Measurements from ENCODE around the gene MPRIP. TPM values are rescaled to one million over a fixed set of nuclear protein-coding genes. Genes with fewer than 3 reads are reported as not detected.

The MPRIP gene
- polyA plus RNA-seq, 1 of the 3 experiments (the other 2 are of a cell fraction) = 64.4 TPM

DNA sequence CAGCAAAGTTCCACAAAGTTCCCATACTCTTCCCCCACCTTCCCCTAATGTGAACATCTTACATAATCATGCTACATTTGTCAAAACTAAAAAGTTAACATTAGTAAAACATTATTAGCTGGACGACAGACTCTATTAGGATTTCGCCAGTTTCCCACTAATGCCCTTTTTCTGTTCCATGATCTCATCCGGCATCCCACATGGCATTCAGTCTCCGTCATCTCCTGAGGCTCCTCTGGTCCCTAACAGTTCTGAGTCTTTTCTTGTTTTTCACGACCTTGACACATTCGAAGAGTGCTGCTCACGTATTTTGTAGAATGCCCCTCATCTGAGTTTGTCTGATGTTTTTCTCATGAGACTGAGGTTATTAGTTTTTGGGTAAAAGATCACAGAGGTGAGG lies 8.8 kb upstream of the MPRIP start (continued):
- TF ChIP-seq, protein P1, sequence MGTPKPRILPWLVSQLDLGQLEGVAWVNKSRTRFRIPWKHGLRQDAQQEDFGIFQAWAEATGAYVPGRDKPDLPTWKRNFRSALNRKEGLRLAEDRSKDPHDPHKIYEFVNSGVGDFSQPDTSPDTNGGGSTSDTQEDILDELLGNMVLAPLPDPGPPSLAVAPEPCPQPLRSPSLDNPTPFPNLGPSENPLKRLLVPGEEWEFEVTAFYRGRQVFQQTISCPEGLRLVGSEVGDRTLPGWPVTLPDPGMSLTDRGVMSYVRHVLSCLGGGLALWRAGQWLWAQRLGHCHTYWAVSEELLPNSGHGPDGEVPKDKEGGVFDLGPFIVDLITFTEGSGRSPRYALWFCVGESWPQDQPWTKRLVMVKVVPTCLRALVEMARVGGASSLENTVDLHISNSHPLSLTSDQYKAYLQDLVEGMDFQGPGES (IDR thresholded peaks at IDR 0.05; ENCODE audit: low read depth, low read length) = no peak
- TF ChIP-seq, protein P2, sequence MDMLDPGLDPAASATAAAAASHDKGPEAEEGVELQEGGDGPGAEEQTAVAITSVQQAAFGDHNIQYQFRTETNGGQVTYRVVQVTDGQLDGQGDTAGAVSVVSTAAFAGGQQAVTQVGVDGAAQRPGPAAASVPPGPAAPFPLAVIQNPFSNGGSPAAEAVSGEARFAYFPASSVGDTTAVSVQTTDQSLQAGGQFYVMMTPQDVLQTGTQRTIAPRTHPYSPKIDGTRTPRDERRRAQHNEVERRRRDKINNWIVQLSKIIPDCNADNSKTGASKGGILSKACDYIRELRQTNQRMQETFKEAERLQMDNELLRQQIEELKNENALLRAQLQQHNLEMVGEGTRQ (IDR thresholded peaks at IDR 0.05; ENCODE audit: borderline replicate concordance, low read depth, low read length) = no peak
- no peak for TF ChIP-seq RAD21 (IDR thresholded peaks at IDR 0.05; ENCODE audit: low read length)
- TF ChIP-seq SMC3 (IDR thresholded peaks at IDR 0.05; ENCODE audit: low read depth, low read length) = no peak

DNA sequence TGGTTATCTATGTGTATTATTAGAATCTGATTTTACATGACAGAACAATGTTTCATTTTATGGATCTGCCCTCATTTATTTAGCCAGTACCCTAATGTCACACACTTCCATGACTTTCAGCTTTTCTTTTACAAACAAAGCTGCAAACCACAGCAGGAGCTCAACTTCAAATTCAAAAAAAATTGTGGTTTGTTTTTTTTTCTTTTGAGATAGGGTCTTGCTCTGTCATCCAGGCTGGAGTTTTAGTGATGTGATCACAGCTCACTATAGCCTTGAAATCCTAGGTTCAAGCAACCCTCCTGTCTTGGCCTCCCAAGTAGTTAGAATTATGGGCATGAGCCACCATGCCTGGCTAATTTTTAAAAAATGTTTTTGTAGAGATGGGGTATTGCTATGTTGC lies 8.2 kb upstream of the MPRIP start:
- Histone ChIP-seq H3K4me1 (ENCODE audit: control insufficient read depth in 1 of 2, insufficient read depth in 2 of 2, low read depth in 1 of 2, low read length in 1 of 2) (peaks cover 9 to 53% of the 10 kb centered on the region in 2 experiments; a peak in 3 of 4 replicates), H3K79me2 (ENCODE audit: insufficient read depth) (no peaks in the 10 kb centered on the region), H3K9me3 (no peaks in the 10 kb centered on the region), H3K9ac (no peak overlapping the region), H3F3A (replicated peaks; ENCODE audit: insufficient read depth) (no peaks in the 10 kb centered on the region), H3K9me2 (no peaks in the 10 kb centered on the region), H3K4me3 (ENCODE audit: low read depth in 2 of 2, low read length in 1 of 2) (no peak overlapping the region), H3K27ac (ENCODE audit: low read depth in 2 of 2, low read length in 1 of 2) (peak overlapping the region in 1 of 2 experiments; percentile 35; a peak in 1 of 4 replicates), H3K27me3 (ENCODE audit: insufficient read depth) (no peaks in the 10 kb centered on the region), H3K4me2 (no peak overlapping the region), H2AFZ (ENCODE audit: low read depth) (no peak overlapping the region), H3K36me3 (replicated peaks in 1 of 2; ENCODE audit: control insufficient read depth in 1 of 2, insufficient read depth in 2 of 2, low read length in 1 of 2) (no peaks in the 10 kb centered on the region), H4K20me1 (ENCODE audit: insufficient read depth) (no peaks in the 10 kb centered on the region)
- DNase-seq = no peak
- ChIA-PET CTCF (interaction anchor here (3.2 kb wide), 1 partner anchor 34 kb away, joined by 11 read pairs; no protein-coding TSS in a partner anchor), POLR2A (no interaction called here)
- TF ChIP-seq, protein P1 (IDR thresholded peaks at IDR 0.05; ENCODE audit: low read depth, low read length) = no peak
- TF ChIP-seq RXRA (IDR thresholded peaks at IDR 0.05; ENCODE audit: borderline replicate concordance, low read depth) = no peak
- TF ChIP-seq, protein P3, sequence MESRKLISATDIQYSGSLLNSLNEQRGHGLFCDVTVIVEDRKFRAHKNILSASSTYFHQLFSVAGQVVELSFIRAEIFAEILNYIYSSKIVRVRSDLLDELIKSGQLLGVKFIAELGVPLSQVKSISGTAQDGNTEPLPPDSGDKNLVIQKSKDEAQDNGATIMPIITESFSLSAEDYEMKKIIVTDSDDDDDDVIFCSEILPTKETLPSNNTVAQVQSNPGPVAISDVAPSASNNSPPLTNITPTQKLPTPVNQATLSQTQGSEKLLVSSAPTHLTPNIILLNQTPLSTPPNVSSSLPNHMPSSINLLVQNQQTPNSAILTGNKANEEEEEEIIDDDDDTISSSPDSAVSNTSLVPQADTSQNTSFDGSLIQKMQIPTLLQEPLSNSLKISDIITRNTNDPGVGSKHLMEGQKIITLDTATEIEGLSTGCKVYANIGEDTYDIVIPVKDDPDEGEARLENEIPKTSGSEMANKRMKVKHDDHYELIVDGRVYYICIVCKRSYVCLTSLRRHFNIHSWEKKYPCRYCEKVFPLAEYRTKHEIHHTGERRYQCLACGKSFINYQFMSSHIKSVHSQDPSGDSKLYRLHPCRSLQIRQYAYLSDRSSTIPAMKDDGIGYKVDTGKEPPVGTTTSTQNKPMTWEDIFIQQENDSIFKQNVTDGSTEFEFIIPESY (IDR thresholded peaks at IDR 0.05; ENCODE audit: borderline replicate concordance, low read depth) = no peak

DNA sequence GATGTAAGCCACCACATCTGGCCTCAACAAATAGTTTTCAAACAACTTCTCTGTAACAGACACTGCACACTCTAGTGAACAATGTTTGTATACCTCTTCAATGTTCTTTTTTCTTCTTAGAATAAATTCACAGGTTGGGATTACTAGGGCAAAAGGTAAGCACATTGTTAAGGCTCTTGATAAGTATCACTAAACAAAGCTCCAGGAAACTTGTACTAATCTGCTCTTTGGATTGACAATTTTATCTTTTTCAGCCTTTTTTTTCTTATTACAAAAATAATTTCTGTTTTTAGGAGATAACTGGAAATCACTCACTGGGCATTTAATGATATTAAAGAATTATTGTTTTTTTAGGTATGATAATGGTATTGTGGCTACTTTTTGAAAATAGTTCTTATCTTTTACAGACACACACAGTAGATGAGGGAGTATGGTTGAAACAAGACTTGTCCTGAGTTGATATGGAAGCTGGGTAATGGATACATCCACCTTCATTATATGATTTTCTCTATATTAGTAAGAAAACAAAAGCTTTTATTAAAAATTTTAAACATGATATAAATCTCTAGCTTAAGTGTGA lies 7.7 kb upstream of the MPRIP start:
- Histone ChIP-seq H3K9me2 (no peaks in the 10 kb centered on the region), H3K36me3 (replicated peaks in 1 of 2; ENCODE audit: control insufficient read depth in 1 of 2, insufficient read depth in 2 of 2, low read length in 1 of 2) (no peaks in the 10 kb centered on the region), H3F3A (replicated peaks; ENCODE audit: insufficient read depth) (no peaks in the 10 kb centered on the region), H3K9me3 (no peaks in the 10 kb centered on the region), H3K4me3 (ENCODE audit: low read depth in 2 of 2, low read length in 1 of 2) (no peak overlapping the region), H3K27me3 (ENCODE audit: insufficient read depth) (no peaks in the 10 kb centered on the region), H2AFZ (ENCODE audit: low read depth) (no peak overlapping the region), H3K79me2 (ENCODE audit: insufficient read depth) (no peaks in the 10 kb centered on the region), H4K20me1 (ENCODE audit: insufficient read depth) (no peaks in the 10 kb centered on the region), H3K9ac (no peak overlapping the region), H3K4me2 (no peak overlapping the region), H3K4me1 (ENCODE audit: control insufficient read depth in 1 of 2, insufficient read depth in 2 of 2, low read depth in 1 of 2, low read length in 1 of 2) (peaks cover 9 to 47% of the 10 kb centered on the region in 2 experiments; a peak in 3 of 4 replicates), H3K27ac (ENCODE audit: low read depth in 2 of 2, low read length in 1 of 2) (no peak overlapping the region; a peak in 1 of 4 replicates)
- no peak for DNase-seq
- POLR2A ChIA-PET = no interaction called here
- CTCF ChIA-PET = interaction anchor here (0.6 to 3.2 kb wide), 3 partner anchors 24 to 35 kb away, joined by 3 to 11 read pairs (median 3); no protein-coding TSS in a partner anchor
- TF ChIP-seq MXI1 (IDR thresholded peaks at IDR 0.05; ENCODE audit: low read depth, low read length) (no peak), GATA2 (CRISPR knock-in tag; IDR thresholded peaks at IDR 0.05) (no peak), SMC3 (IDR thresholded peaks at IDR 0.05; ENCODE audit: low read depth, low read length) (no peak), RFX5 (IDR thresholded peaks at IDR 0.05; ENCODE audit: low read length) (no peak), TAF1 (IDR thresholded peaks at IDR 0.05; ENCODE audit: borderline replicate concordance, low read depth, low read length) (no peak)
- TF ChIP-seq, protein P4, sequence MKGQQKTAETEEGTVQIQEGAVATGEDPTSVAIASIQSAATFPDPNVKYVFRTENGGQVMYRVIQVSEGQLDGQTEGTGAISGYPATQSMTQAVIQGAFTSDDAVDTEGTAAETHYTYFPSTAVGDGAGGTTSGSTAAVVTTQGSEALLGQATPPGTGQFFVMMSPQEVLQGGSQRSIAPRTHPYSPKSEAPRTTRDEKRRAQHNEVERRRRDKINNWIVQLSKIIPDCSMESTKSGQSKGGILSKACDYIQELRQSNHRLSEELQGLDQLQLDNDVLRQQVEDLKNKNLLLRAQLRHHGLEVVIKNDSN (IDR thresholded peaks at IDR 0.05; ENCODE audit: borderline replicate concordance, low read depth) = no peak
